Measurements from ENCODE around the gene GPR17.

GPR17 gene

DNA sequence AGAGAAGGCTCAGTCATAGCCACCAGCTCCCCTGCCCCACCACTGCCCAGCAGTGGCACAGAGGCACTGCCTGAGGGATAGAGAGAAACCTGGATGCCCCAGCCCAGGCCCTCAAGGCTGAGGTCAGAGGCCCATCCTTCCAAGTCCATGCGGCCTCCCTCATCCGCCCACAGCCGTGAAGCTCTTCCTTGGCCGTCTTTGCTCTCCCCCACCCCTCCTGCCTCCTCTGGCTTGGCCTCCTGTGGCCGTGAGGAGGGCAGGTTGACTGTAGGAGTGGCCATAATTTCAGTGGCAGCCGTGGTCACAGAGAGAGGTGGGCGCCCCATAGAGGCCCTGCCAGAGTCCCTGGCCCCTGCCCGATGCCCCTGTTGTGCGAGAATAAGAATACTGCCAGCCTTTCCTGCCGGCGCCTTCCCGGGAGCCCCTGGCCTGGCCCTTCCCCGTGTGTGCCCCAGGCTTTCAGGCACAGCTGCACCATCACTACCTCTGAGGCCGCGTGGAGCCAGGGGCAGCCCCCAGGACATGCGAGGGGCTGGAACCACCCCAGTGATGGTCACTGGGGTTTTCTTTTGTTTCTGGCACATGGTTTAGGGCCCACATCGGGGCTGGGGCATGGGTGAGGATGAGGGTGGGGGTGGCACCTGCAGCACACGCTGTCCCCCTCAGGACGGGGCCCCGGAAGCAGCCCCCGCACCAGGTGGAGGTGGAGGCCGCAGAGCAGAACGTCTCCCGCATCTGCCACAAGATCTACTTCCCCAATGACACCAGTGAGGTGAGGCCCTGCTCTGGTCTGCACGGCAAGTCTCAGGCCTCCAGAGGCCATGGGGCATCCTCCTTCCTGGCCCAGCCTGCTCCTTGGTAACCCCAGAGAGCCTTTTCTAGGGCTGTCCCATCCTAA, 13.1 kb upstream of the GPR17 start:
- no peak for DNase-seq (ENCODE audit: low read depth)
- Histone ChIP-seq H3K4me1 (ENCODE audit: control insufficient read depth, insufficient read depth, low read length) (peaks cover 13% of the 10 kb centered on the region), H3K9ac (ENCODE audit: low read length) (no peak overlapping the region), H3K9me3 (ENCODE audit: control insufficient read depth, low read length) (no peaks in the 10 kb centered on the region), H3K36me3 (ENCODE audit: control insufficient read depth, insufficient read depth, low read length, severe bottlenecking) (no peaks in the 10 kb centered on the region), H3K27me3 (replicated peaks; ENCODE audit: control insufficient read depth, insufficient read depth, low read length) (no peaks in the 10 kb centered on the region), H3K4me3 (ENCODE audit: low read length) (no peak overlapping the region)

DNA sequence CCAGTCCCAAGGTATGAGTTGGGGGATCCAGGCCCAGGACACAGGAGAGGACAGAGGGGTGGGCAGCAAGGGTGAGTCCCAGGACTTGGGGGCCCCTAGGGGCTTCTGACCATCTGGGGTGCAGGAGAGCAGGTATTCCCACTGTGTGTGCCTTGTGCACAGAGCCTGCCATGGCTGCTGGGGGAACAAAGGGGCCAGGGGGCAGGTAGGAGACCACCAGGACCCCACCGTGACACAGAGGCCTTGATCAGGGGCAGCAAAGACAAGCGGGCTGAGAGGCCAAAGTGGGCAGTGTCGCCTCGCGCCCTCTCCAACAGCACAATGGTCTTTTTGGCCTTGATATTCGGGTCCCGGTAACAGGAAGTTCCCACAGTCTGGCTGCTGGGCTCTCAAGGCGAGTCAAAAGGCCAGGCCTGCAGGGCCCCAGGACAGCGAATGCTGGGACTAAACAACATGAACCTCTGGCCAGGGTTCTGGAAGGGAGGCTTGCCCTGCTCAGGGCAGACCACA, 12.3 kb upstream of the GPR17 start:
- H3K4me1 ChIP-seq (ENCODE audit: control insufficient read depth, insufficient read depth, low read length) = peaks cover 16% of the 10 kb centered on the region
- H3K27me3 ChIP-seq (replicated peaks; ENCODE audit: control insufficient read depth, insufficient read depth, low read length) = no peaks in the 10 kb centered on the region
- no peaks in the 10 kb centered on the region for H3K36me3 ChIP-seq (ENCODE audit: control insufficient read depth, insufficient read depth, low read length, severe bottlenecking)
- no peak overlapping the region for H3K9ac ChIP-seq (ENCODE audit: low read length)
- H3K4me3 ChIP-seq (ENCODE audit: low read length) = no peak overlapping the region
- DNase-seq (ENCODE audit: low read depth) = no peak
- no peaks in the 10 kb centered on the region for H3K9me3 ChIP-seq (ENCODE audit: control insufficient read depth, low read length)

DNA sequence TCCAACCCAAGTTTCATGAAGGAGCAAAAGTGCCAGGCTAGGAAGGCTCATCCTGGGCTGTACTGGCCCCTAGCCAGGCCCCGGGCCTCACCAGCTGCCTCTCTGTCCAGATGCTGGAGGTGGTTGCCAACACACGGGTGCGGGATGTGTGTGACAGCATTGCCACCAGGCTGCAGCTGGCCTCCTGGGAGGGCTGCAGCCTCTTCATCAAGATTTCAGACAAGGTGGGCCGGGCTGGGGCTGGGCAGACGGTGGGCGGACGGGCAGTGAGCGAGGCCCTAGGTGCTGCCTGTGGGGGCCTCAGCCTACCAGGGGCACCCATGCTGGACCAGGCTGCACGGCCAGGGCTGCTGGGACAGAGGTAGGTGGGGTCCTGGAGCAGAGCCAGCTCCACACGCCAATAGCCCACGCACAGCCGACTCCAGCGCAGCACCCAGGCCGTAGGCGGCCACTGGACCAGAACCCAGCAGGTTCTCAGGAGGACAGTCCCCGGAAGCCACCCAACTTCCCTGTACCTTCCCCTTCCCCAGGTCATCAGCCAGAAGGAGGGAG, 11.8 kb upstream of the GPR17 start:
- no peaks in the 10 kb centered on the region for H3K9me3 ChIP-seq (ENCODE audit: control insufficient read depth, low read length)
- H3K4me3 ChIP-seq (ENCODE audit: low read length) = no peak overlapping the region
- H3K36me3 ChIP-seq (ENCODE audit: control insufficient read depth, insufficient read depth, low read length, severe bottlenecking) = no peaks in the 10 kb centered on the region
- H3K9ac ChIP-seq (ENCODE audit: low read length) = no peak overlapping the region
- peaks cover 16% of the 10 kb centered on the region for H3K4me1 ChIP-seq (ENCODE audit: control insufficient read depth, insufficient read depth, low read length)
- no peaks in the 10 kb centered on the region for H3K27me3 ChIP-seq (replicated peaks; ENCODE audit: control insufficient read depth, insufficient read depth, low read length)
- no peak for DNase-seq (ENCODE audit: low read depth)

DNA sequence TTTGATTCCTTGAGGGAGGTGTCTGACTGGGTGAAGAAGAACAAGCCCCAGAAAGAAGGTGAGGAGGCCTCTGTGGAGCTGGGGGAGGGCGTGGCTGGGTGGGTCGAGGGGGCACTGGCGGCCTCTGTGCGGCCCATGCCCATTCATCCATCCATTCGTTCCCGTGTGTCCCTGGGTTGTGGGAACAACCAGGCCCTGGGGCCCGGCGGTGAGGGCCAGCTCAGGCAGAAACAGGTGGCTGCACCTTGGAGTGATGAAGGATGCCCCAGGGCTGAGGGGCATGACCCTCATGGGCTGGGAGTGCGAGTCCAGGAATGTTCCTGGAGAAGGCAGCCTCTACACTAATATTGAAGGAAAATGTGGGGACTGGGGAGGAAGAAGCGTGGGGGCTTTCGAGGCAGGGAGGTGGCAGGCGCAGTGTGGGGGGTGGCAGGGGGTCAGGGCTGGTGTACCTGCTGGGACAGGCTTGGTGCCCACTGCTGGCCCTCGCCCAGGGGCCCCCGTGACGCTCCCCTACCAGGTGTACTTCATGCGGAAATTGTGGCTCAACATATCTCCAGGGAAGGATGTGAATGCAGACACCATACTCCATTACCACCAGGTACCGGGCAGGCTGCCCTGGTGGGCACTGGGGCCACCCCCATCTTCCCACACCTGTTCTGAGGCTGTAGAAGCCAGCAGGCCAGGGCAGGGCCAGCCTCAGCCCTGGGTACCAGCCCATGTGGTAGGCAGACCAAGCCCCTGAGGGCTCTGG, 11.2 kb upstream of the GPR17 start:
- Histone ChIP-seq H3K4me1 (ENCODE audit: control insufficient read depth, insufficient read depth, low read length) (peaks cover 16% of the 10 kb centered on the region), H3K4me3 (ENCODE audit: low read length) (no peak overlapping the region), H3K9ac (ENCODE audit: low read length) (no peak overlapping the region), H3K36me3 (ENCODE audit: control insufficient read depth, insufficient read depth, low read length, severe bottlenecking) (no peaks in the 10 kb centered on the region), H3K27me3 (replicated peaks; ENCODE audit: control insufficient read depth, insufficient read depth, low read length) (no peaks in the 10 kb centered on the region), H3K9me3 (ENCODE audit: control insufficient read depth, low read length) (no peaks in the 10 kb centered on the region)
- DNase-seq (ENCODE audit: low read depth) = no peak

DNA sequence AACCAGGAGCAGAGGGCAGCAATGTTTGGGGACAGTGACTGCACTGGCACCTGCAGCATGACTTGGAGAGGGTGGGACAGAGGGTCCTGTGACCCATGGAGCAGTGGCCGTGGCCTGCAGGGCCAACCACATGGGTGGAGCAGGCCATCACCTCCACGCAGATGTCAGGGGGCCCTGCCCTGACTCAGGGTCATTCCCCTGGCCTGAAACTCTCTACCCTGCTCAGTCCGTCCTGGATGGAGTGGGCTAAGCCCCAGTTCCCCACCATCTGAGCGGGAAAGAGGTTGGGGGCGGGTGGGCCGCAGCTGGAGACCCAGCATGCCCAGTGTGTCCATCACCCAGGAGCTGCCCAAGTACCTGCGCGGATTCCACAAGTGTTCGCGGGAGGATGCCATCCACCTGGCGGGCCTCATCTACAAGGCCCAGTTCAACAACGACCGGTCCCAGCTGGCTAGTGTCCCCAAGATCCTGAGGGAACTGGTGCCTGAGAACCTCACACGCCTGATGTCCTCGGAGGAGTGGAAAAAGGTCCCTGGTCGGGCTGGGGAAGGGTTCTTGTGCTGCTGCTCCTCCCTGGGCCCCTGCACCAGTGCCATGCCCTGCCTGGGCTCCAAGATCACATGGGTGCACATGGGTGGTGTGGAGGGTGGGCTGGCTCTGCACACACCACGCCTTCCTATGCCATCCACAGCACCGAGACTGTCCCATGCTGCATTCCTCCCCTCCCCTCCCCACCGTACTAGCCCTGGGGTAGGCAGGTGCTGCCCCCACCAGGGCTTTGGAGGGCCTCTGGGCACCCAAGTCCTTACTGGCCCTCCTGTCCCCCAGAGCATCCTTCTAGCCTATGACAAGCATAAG, 10.3 kb upstream of the GPR17 start:
- no peaks in the 10 kb centered on the region for H3K9me3 ChIP-seq (ENCODE audit: control insufficient read depth, low read length)
- no peak overlapping the region for H3K4me3 ChIP-seq (ENCODE audit: low read length)
- H3K9ac ChIP-seq (ENCODE audit: low read length) = no peak overlapping the region
- no peak for DNase-seq (ENCODE audit: low read depth)
- H3K27me3 ChIP-seq (replicated peaks; ENCODE audit: control insufficient read depth, insufficient read depth, low read length) = no peaks in the 10 kb centered on the region
- no peaks in the 10 kb centered on the region for H3K36me3 ChIP-seq (ENCODE audit: control insufficient read depth, insufficient read depth, low read length, severe bottlenecking)
- peaks cover 16% of the 10 kb centered on the region for H3K4me1 ChIP-seq (ENCODE audit: control insufficient read depth, insufficient read depth, low read length)

DNA sequence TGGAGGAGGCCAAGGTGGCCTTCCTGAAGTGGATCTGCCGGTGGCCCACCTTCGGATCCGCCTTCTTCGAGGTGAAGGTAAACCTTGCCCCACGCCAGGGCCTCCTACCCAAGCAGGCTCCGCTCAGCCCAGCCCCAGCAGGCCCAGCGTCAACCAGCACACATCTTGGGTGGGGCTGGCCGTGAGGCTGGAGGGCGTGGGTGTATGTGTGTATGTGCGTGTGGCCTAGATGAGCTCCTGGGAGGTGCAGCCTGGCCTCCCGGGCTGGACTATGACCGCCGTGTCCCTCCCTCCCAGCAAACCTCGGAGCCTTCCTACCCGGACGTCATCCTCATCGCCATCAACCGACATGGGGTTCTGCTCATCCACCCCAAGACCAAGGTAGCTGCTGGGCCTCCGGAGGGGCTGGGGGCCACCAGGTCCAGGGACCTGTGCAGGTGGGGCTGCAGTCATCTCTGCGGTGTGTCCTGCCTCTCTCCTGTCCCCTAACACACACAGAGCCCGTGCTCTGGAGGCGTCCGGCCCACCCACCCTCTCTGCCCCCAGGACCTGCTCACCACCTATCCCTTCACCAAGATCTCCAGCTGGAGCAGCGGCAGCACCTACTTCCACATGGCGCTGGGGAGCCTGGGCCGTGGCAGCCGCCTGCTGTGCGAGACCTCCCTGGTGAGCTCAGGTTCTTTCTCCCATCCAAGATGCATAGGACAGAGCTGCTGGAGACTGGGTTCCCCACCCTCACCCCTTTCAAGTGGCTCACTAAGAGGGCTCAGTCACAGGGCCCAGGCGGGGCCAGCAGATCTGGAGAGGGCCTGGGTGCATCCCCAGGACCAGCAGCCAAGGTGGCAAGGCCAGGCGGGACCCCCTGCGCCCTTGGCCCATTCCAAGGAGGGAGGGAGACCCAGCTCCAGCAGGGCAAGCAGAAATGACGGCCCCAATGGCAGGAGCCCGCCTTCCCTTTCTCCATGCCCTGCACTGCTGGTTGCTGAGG, 9.4 kb upstream of the GPR17 start:
- peak overlapping the region; percentile 51 for H3K9ac ChIP-seq (ENCODE audit: low read length)
- H3K4me1 ChIP-seq (ENCODE audit: control insufficient read depth, insufficient read depth, low read length) = peaks cover 16% of the 10 kb centered on the region
- no peak overlapping the region for H3K4me3 ChIP-seq (ENCODE audit: low read length)
- DNase-seq (ENCODE audit: low read depth) = no peak
- H3K27me3 ChIP-seq (replicated peaks; ENCODE audit: control insufficient read depth, insufficient read depth, low read length) = no peaks in the 10 kb centered on the region
- no peaks in the 10 kb centered on the region for H3K36me3 ChIP-seq (ENCODE audit: control insufficient read depth, insufficient read depth, low read length, severe bottlenecking)
- no peaks in the 10 kb centered on the region for H3K9me3 ChIP-seq (ENCODE audit: control insufficient read depth, low read length)

DNA sequence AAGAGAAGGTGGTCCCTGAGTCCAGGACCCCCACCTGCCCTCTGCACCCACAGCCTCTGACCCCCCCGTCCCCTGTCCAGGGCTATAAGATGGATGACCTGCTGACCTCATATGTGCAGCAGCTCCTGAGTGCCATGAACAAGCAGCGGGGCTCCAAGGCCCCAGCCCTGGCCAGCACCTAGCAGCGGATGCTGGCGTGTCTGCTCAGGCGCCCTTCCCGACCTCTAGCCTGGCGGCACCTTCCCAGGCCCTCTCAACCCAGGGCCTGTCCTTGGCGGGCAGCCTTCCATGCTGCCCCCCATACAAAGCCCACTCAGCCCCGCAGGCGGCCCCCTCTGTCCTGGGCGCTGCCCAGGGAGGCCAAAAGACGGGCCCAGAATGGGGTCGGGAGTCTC, 8.7 kb upstream of the GPR17 start:
- no peak for DNase-seq (ENCODE audit: low read depth)

DNA sequence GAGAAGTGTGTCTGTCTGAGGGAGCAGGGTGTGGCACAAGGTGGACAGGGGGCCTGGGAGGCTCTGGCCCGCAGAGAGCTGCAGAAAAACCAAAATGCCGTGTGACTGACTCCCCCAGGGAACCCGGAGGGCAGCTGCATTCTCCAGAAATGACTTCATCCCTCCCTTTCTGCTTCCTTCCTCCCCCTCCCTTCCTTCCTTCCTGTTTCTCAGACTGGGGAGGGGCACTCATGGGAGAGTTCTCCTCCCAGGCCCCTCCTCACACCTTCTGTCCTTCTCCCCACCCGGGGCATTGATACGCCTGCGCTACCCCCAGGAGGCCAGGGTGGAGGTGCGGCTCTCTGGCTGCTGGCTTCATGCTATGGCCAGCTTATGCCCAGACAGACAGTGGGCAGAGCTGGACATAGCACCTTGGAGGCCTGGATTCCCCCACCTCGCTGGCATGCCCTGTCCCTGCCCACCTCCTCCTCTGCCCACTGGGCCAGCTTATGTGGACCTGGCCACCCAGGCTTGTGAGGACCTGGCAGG, 8.2 kb upstream of the GPR17 start:
- no peaks in the 10 kb centered on the region for H3K36me3 ChIP-seq (ENCODE audit: control insufficient read depth, insufficient read depth, low read length, severe bottlenecking)
- H3K4me3 ChIP-seq (ENCODE audit: low read length) = no peak overlapping the region
- H3K9ac ChIP-seq (ENCODE audit: low read length) = peak overlapping the region; percentile 51
- DNase-seq (ENCODE audit: low read depth) = peak; percentile 87
- no peaks in the 10 kb centered on the region for H3K9me3 ChIP-seq (ENCODE audit: control insufficient read depth, low read length)
- H3K27me3 ChIP-seq (replicated peaks; ENCODE audit: control insufficient read depth, insufficient read depth, low read length) = no peaks in the 10 kb centered on the region
- H3K4me1 ChIP-seq (ENCODE audit: control insufficient read depth, insufficient read depth, low read length) = peaks cover 16% of the 10 kb centered on the region

More for the DNA sequence above, 8.7 kb upstream of the GPR17 start:
- H3K4me1 ChIP-seq (ENCODE audit: control insufficient read depth, insufficient read depth, low read length) = peaks cover 16% of the 10 kb centered on the region
- no peaks in the 10 kb centered on the region for H3K36me3 ChIP-seq (ENCODE audit: control insufficient read depth, insufficient read depth, low read length, severe bottlenecking)
- peak overlapping the region; percentile 51 for H3K9ac ChIP-seq (ENCODE audit: low read length)
- no peak overlapping the region for H3K4me3 ChIP-seq (ENCODE audit: low read length)
- H3K27me3 ChIP-seq (replicated peaks; ENCODE audit: control insufficient read depth, insufficient read depth, low read length) = no peaks in the 10 kb centered on the region
- no peaks in the 10 kb centered on the region for H3K9me3 ChIP-seq (ENCODE audit: control insufficient read depth, low read length)

DNA sequence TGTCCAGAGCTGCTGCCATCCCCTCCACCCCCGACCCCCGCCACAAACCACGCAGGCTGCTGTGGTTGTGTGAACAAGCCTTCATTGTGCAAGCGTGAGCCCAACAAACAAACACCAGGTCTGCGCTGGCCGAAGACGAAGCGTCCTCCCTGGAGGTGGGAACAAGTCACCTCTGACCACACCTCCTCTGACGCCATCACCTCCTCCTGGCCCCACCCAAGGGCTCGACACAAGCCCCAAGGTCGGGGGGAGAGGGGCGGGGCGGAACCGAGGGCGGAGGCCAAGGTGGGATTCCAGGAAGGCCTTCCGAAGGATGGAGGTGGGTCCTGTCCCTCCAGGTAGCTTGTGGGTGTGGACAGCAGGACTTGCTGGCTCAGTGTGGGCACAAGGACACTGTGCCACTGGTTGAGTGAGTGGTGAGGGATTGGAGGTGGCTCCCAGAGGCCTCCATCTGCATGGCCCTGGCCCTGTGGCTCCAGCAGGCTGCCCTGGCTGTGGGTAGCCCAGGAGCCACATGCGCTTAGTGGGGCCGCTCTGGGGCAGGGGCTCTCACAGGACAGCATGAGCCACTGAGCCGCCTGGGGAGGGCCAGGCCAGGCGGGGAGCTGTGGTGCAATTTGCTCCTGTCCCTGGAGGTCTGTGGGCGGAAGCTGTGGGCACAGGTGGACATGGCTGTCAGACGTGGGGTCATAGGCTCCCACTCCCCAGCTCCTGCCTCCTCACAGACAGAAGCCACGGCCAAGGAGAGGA, 7.4 kb upstream of the GPR17 start:
- Histone ChIP-seq H3K9ac (ENCODE audit: low read length) (peak overlapping the region; percentile 45), H3K4me1 (ENCODE audit: control insufficient read depth, insufficient read depth, low read length) (peaks cover 16% of the 10 kb centered on the region)
- DNase-seq (ENCODE audit: low read depth) = no peak

More for the DNA sequence above, 7.4 kb upstream of the GPR17 start:
- H3K36me3 ChIP-seq (ENCODE audit: control insufficient read depth, insufficient read depth, low read length, severe bottlenecking) = no peaks in the 10 kb centered on the region
- H3K4me3 ChIP-seq (ENCODE audit: low read length) = no peak overlapping the region
- H3K27me3 ChIP-seq (replicated peaks; ENCODE audit: control insufficient read depth, insufficient read depth, low read length) = no peaks in the 10 kb centered on the region
- no peaks in the 10 kb centered on the region for H3K9me3 ChIP-seq (ENCODE audit: control insufficient read depth, low read length)
